ENCODE data around the gene KRTAP1-5. TPM values are rescaled to one million over a fixed set of nuclear protein-coding genes. Genes with fewer than 3 reads are reported as not detected.

KRTAP1-5 gene
- total and polyA plus RNA-seq, 2 donors (not counting 3 experiments of a cell fraction or from before 2014, with no cell fraction given) = not detected

DNA sequence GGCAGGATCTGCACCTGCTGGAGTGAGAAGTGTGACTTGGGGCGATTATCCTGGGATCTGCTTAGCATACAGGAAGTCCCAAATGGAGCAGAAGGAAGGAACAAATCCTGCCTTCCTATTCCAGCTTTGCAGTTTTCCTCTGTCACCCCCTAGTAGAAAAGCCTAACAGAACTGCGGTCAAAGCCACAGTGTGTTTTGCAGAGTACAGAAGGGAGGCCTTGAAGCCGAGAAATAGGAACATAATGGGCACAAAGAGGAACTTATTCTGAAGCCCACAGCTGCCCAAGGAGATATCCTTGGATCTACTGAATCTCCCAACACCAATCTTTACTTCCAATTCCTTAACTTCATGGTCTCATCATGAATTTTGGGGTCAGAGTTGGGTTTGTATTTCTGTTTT is 8.5 kb downstream of the KRTAP1-5 start:
- no peak for FAIRE-seq
- Histone ChIP-seq H3K9ac (replicated peaks; ENCODE audit: extremely low read depth, insufficient read depth, low read length) (no peak overlapping the region), H2AFZ (ENCODE audit: low read depth, low read length) (no peak overlapping the region), H4K20me1 (replicated peaks; ENCODE audit: control insufficient read depth, extremely low read depth, insufficient read depth, low read length) (no peaks in the 10 kb centered on the region), H3K9me1 (replicated peaks; ENCODE audit: control insufficient read depth, extremely low read depth, insufficient read depth, low read length) (no peaks in the 10 kb centered on the region), H3K4me2 (ENCODE audit: insufficient read depth, low read length) (no peak overlapping the region), H3K4me3 (replicated peaks in 1 of 3; ENCODE audit: insufficient read depth in 1 of 3, low read depth in 1 of 3, low read length in 3 of 3) (no peak overlapping the region), H3K79me2 (ENCODE audit: control insufficient read depth, insufficient read depth, low read length) (no peaks in the 10 kb centered on the region), H3K4me1 (ENCODE audit: control insufficient read depth, extremely low read depth, insufficient read depth, low read length) (no peaks in the 10 kb centered on the region), H3K36me3 (ENCODE audit: control insufficient read depth in 2 of 2, extremely low read depth in 1 of 2, insufficient read depth in 2 of 2, low read length in 2 of 2) (no peaks in the 10 kb centered on the region), H3K9me3 (replicated peaks; ENCODE audit: control insufficient read depth, insufficient read depth, low read length) (no peaks in the 10 kb centered on the region), H3K27ac (ENCODE audit: insufficient read depth, low read depth, low read length) (no peak overlapping the region), H3K27me3 (ENCODE audit: control insufficient read depth in 2 of 2, insufficient read depth in 2 of 2, low read length in 2 of 2) (no peaks in the 10 kb centered on the region)
- no TSS peak for BruUV-seq (replicated peaks)
- ChIA-PET POLR2A (no interaction called here), CTCF (interaction anchor here (1.5 kb wide), 2 partner anchors 10 to 304 kb away, joined by 3 to 4 read pairs; no protein-coding TSS in a partner anchor)
- intact Hi-C loops (cut with micrococcal nuclease) (no loop called here), dilution Hi-C loops (cut with MboI; ENCODE audit: extremely low pct_ligation_motif_present, low sequenced_read_pairs) (no loop called here)
- TF ChIP-seq GATA2 (IDR thresholded peaks at IDR 0.05; ENCODE audit: insufficient read depth, insufficient read length, low read depth, low read length) = no peak
- TF ChIP-seq, protein P1, sequence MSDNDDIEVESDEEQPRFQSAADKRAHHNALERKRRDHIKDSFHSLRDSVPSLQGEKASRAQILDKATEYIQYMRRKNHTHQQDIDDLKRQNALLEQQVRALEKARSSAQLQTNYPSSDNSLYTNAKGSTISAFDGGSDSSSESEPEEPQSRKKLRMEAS (IDR thresholded peaks at IDR 0.05; ENCODE audit: insufficient read depth, insufficient read length) = no peak
- no peak for TF ChIP-seq EZH2 (IDR thresholded peaks at IDR 0.05; ENCODE audit: borderline replicate concordance, low read depth, low read length, severe bottlenecking)
- TF ChIP-seq FOS (IDR thresholded peaks at IDR 0.05; ENCODE audit: borderline replicate concordance, insufficient read depth, low read length) = no peak
- TF ChIP-seq, protein P2, sequence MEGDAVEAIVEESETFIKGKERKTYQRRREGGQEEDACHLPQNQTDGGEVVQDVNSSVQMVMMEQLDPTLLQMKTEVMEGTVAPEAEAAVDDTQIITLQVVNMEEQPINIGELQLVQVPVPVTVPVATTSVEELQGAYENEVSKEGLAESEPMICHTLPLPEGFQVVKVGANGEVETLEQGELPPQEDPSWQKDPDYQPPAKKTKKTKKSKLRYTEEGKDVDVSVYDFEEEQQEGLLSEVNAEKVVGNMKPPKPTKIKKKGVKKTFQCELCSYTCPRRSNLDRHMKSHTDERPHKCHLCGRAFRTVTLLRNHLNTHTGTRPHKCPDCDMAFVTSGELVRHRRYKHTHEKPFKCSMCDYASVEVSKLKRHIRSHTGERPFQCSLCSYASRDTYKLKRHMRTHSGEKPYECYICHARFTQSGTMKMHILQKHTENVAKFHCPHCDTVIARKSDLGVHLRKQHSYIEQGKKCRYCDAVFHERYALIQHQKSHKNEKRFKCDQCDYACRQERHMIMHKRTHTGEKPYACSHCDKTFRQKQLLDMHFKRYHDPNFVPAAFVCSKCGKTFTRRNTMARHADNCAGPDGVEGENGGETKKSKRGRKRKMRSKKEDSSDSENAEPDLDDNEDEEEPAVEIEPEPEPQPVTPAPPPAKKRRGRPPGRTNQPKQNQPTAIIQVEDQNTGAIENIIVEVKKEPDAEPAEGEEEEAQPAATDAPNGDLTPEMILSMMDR (IDR thresholded peaks at IDR 0.05; ENCODE audit: extremely low read depth in 1 of 2, insufficient read depth in 1 of 2, low read depth in 1 of 2, low read length in 2 of 2) = no peak
- TF ChIP-seq POLR2AphosphoS5 (IDR thresholded peaks at IDR 0.05; ENCODE audit: insufficient read depth, low read depth, low read length) = no peak
- no peak for TF ChIP-seq JUN (IDR thresholded peaks at IDR 0.05; ENCODE audit: borderline replicate concordance, insufficient read depth, insufficient read length, low read depth)
- no peak for TF ChIP-seq POLR2A (IDR thresholded peaks at IDR 0.05; ENCODE audit: low read depth, low read length)
- no peak for TF ChIP-seq MYC (IDR thresholded peaks at IDR 0.05; ENCODE audit: low read depth, low read length)
- DNase-seq (ENCODE audit: low read depth, low spot score) = no peak

All from endothelial cell of umbilical vein (primary cell).